ENCODE data around the gene PI4KB.
"Not testable (repeated sequence)": the region's sequence is repeated elsewhere in the genome, so short reads cannot be mapped to it uniquely, and the experiment has no call there.

PI4KB gene

GRCh38 chr1:151281225-151281968 is 45.8 kb downstream of the PI4KB start:
- DNase-seq (ENCODE audit: low spot score) = peak; percentile 91

- no peak for DNase-seq (ENCODE audit: low spot score)
Measured at GRCh38 chr1:151277249-151277648, 50.0 kb downstream of the PI4KB start.

- DNase-seq (ENCODE audit: low spot score) = not testable (repeated sequence)
Measured at GRCh38 chr1:151275341-151275740, 51.9 kb downstream of the PI4KB start.

- no peak for DNase-seq (ENCODE audit: low spot score)
Measured at GRCh38 chr1:151273924-151274466, 53.2 kb downstream of the PI4KB start.

- DNase-seq (ENCODE audit: low spot score) = no peak
Measured at GRCh38 chr1:151267760-151268159, 59.5 kb downstream of the PI4KB start.

- no peak for DNase-seq (ENCODE audit: low spot score)
Measured at GRCh38 chr1:151266821-151267220, 60.4 kb downstream of the PI4KB start.

- DNase-seq (ENCODE audit: low spot score) = no peak
Measured at GRCh38 chr1:151266315-151266714, 60.9 kb downstream of the PI4KB start.

- DNase-seq (ENCODE audit: low spot score) = no peak
Measured at GRCh38 chr1:151265446-151266236, 61.6 kb downstream of the PI4KB start.

GRCh38 chr1:151259351-151259750 is 67.9 kb downstream of the PI4KB start:
- DNase-seq (ENCODE audit: low spot score) = no peak

GRCh38 chr1:151255381-151255780 is 71.8 kb downstream of the PI4KB start:
- DNase-seq (ENCODE audit: low spot score) = no peak

GRCh38 chr1:151254217-151255213 is 72.7 kb downstream of the PI4KB start, which contains the start of gene PSMD4:
PSMD4 (plus strand) TSS chr1:151254734; CDS start chr1:151254783, 49 bp downstream.
- peak; percentile 98 for DNase-seq (ENCODE audit: low spot score)

GRCh38 chr1:151251656-151252470 is 75.4 kb downstream of the PI4KB start:
- peak; percentile 72 for DNase-seq (ENCODE audit: low spot score)

GRCh38 chr1:151246786-151247185 is 80.4 kb downstream of the PI4KB start:
- no peak for DNase-seq (ENCODE audit: low spot score)

- DNase-seq (ENCODE audit: low spot score) = no peak
Measured at GRCh38 chr1:151243683-151244216, 83.5 kb downstream of the PI4KB start.

- no peak for DNase-seq (ENCODE audit: low spot score)
Measured at GRCh38 chr1:151242442-151242841, 84.8 kb downstream of the PI4KB start.

All from iPS-NIHi11 (cell line).